Stimulated activated CD8-positive, alpha-beta memory T cell treated with anti-CD3 and anti-CD28 coated beads, Interleukin-2, amount 100 ng/mL, for 48 hours (primary cell): ENCODE data around the gene TXNRD2.
"Not testable (repeated sequence)": the region's sequence is repeated elsewhere in the genome, so short reads cannot be mapped to it uniquely, and the experiment has no call there.

Experiments used
- DNase-seq, 2 donors: peaks; one replicate each; pipeline ENCODE4 v3.0.0-alpha.2; 2020; ENCODE audit warnings: low read depth in 2 of 2

Gene TXNRD2

GRCh38 chr22:19846620-19847344, 94.8 kb downstream of the TXNRD2 start:
- no peak for DNase-seq

GRCh38 chr22:19845054-19845722, 96.4 kb downstream of the TXNRD2 start:
- no peak for DNase-seq

GRCh38 chr22:19844377-19845053, 97.1 kb downstream of the TXNRD2 start:
- DNase-seq = no peak

DNA sequence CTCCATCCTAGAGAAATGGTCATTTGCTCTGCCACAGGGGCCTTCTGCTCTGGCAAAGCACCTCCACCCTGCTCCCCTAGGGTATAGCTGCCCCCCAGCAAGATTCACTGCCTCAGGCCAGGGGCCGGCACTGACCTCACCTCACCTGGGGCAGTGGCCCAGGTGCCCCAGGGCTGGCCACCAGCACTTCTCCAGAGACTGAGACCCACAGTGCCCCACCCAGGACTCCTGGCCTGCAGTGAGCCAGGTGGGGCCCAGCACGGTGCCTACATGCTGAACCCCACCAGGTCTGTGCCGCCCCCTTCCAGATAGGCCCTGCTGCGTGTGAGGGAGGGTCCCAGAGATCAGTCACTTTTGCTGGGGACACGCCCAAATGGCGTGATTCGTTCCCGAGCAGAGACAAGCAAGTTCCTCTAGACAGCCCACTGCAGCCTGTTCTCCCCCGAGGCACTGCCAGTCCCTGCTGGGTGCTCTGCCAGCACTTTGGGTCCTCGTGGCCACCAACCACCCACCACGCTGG, 97.7 kb downstream of the TXNRD2 start:
- DNase-seq = no peak

- DNase-seq = no peak
These were observed 98.3 kb downstream of the TXNRD2 start for GRCh38 chr22:19843107-19843856.

DNA sequence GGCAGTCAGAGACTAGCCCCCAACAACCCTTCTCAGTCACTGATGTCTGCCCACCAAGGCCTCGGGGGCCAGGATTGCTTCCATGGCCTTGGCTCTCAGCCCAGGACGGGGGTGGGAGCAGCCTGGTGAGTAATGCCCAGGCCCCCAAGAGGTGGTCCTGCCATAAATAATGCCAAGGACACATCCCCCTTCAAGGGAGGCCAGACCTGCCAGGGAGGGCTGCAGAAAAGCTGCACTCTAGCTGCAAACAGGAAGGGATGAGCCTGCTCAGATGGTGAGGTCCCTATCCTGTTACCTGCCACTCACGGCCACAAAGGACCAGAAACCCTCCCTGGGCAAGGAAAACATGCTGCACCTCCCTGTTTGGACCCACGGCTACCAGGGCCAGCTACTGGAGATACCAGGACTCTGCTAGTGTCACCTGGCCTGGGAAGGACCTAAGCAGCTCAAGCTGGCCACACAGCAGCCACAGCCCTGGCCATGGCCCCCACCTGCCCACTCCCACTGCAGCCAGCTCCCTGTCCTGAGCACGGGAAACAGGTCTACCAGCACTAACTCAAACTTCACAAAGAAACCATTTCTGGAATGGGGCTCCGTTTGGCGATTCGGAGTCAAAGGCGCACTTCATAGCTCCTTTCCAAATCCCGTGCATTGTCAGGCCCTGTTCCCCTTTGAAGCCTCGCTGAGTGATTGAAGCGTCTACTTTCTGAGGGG, 99.1 kb downstream of the TXNRD2 start:
- DNase-seq = no peak

DNA sequence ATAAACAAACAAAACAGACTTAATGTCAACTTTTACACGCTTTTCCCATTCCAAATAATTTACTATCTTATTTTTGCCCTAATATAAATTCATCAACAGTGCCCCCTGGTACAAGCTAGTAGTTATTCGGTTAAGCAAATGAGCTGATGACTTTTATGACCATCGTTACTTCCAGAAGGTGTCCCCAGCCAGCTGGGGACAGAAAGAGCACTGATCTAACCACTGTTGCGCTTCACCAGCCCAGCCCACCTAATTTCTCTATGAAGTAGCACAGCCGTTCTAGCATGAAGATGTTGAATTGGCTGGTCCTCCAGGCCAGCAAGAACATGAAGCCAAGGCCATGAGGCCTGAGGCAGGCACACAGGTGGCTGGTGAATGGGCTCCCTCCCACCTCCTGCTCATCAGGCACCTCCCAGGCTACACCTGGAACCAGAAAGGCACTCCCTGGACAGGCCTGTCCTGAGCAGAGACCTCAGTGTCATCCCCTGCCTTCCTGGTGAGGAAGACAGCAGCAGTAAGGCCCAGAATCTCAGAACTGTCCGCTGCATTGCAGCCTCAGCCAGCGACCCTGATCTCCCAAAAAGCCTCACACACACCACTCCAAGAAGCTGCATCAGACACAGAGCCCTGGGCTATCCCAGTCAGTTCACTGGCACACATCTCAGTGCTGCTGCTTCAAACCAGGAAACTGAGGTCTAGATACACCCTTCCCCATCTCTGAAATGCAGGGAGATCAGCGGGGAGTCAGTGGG, 99.8 kb downstream of the TXNRD2 start:
- DNase-seq = no peak

DNA sequence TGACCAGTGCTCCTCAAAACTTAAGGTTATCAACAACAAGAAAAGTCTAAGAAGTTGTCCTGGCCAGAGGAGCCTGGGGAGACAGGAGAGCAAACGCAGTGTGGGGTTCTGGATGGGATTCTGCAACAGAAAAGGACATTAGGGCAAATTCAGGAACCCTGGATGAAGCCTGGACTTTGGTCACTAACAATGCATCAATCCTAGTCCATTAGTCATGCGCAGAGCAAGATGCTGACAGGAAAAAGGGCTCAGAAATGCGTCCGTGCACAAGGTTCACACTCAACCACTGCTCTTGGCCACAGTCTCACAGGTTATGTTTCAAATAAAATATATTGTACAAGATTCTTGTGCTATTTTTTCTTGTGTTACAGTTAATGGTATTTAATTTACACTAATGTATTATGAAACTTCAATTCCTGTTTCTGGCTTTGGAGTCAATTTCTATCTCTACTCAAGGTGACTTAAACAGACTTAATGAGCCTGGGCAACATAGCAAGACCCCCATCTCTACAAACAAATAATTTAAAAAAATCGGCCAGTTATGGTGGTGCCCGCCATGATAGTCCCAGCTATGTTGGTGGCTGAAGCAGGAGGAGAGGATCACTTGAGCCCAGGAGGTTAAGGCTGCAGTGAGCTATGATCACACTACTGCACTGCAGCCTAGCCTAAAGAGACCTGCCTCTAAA, 100.5 kb downstream of the TXNRD2 start:
- no peak for DNase-seq

- no peak for DNase-seq
These were observed 101.6 kb downstream of the TXNRD2 start for GRCh38 chr22:19840059-19840458.

DNA sequence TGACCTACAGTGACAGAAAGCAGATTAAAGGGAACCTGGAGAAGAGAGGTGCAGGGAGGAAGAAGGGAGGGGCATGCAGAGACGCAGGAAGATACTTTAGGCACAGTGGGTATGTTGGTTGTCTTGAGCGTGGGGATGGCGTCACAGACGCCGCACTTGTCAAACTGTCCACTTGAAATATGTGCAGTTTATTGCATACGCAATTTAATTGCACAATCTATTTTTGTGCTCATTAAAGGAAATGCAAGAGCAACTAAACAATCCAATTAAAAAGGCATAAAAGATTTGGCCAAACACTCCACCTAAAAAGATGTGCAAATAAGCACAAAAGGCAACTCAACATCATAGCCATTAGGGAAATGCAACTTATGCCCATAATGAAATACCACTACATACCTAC, 103.7 kb downstream of the TXNRD2 start:
- no peak for DNase-seq

- no peak for DNase-seq
These were observed 105.1 kb downstream of the TXNRD2 start for GRCh38 chr22:19836512-19836911.

DNA sequence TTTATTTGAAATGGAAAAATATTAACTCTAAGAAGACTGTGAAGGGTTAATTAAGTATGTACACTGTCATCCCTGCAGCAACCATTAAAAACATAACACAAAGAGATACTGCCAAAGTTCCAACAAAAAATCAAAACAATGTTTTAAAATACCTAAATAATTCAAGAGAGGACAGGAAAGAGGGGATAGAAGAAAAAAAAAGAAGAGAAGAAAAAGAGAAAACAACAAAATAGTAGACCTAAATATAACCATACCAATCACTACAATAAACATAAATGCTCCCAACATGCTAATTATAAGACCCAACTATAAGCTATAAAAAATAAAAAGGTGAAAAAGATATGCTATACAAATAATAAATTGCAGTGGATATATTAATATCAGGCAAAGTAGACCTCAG, 107.0 kb downstream of the TXNRD2 start:
- DNase-seq = no peak

DNA sequence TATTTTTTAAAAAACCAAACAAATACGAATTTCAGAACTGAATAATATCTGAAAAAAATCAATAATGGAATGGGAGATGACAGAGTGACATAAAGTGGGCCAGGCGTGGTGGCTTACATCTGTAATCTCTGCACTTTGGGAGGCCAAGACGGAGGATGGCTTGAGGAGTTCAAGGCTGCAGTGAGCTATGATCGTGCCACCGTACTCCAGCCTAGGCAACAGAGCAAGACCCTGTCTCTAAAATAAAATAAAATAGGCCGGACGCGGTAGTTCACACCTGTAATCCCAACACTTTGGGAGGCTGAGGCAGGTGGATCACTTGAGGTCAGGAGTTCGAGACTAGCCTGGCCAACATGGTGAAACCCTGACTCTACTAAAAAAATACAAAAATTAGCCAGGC, 108.3 kb downstream of the TXNRD2 start:
- DNase-seq = not testable (repeated sequence)

- no peak for DNase-seq
These were observed 109.0 kb downstream of the TXNRD2 start for GRCh38 chr22:19832476-19833108.

- not testable (repeated sequence) for DNase-seq
These were observed 109.6 kb downstream of the TXNRD2 start for GRCh38 chr22:19831979-19832378.

- DNase-seq = no peak
These were observed 110.6 kb downstream of the TXNRD2 start for GRCh38 chr22:19831016-19831415.

DNA sequence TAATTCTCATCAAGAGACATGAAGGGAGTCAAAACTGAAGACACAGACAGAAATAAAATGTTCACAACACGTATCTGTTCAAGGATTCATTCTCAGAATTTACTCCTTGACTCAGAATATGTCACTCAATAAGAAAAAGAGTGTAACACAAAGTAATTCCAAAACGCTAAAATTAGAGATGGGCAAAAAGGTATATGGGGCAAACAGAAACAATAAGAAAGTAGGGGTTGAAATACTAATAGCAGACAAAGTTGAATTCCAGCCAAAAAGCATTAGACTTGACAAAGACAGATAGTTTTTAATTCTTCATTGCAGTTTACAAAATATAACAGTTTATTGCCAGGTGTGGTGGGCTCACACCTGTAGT, 113.6 kb downstream of the TXNRD2 start:
- DNase-seq = no peak

GRCh38 chr22:19827341-19828034, 114.1 kb downstream of the TXNRD2 start:
- DNase-seq = no peak

GRCh38 chr22:19826619-19826950, 115.0 kb downstream of the TXNRD2 start:
- no peak for DNase-seq
